ENCODE measurements around the gene SAPCD1. TPM values are rescaled to one million over a fixed set of nuclear protein-coding genes. Genes with fewer than 3 reads are reported as not detected.

Gene SAPCD1
- total RNA-seq, 1 experiment from 2014 or later: 18.2 TPM

DNA sequence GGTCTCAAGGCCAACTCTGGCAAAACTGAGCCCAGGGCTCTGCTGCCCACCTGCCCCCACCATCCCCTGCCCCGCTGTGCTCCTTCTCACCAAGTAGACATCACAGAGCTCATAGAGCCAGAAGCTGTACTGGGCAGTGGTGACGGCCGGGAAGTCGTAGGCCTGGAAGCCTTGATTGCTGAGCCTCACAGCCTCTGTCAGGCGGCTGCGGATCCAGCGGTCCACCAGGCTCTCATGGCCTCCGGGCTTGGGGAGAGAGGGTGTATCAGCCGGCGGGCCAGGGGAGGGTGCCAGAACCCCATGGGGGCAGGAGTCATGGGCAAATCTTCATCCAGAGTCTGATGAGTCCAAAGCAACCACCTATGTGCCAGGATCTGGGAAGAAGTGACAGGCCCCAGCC is 17.5 kb downstream of the SAPCD1 start:
- intact Hi-C loops (cut with micrococcal nuclease): no loop called here
- Histone ChIP-seq H3K27ac (ENCODE audit: low read depth, low read length) (no peak overlapping the region), H2AFZ (ENCODE audit: low read depth, low read length, poor library complexity, severe bottlenecking) (no peak overlapping the region), H3K79me2 (ENCODE audit: insufficient read depth, low read length) (no peaks in the 10 kb centered on the region; the same call in 1 of the 2 replicates), H3K9me2 (ENCODE audit: insufficient read depth) (no peaks in the 10 kb centered on the region), H3K27me3 (ENCODE audit: insufficient read depth, low read length) (no peaks in the 10 kb centered on the region), H3K36me3 (ENCODE audit: control insufficient read depth in 1 of 2, insufficient read depth in 2 of 2, low read length in 2 of 2) (peaks cover 21 to 50% of the 10 kb centered on the region in 2 experiments), H3K9ac (ENCODE audit: low read length) (no peak overlapping the region), H4K20me1 (ENCODE audit: insufficient read depth) (no peaks in the 10 kb centered on the region), H3K9me3 (ENCODE audit: control insufficient read depth in 1 of 2, insufficient read depth in 1 of 2, low read depth in 1 of 2, low read length in 2 of 2) (no peaks in the 10 kb centered on the region), H3K4me1 (ENCODE audit: control insufficient read depth in 1 of 2, insufficient read depth in 2 of 2, low read length in 2 of 2) (peaks cover 29 to 36% of the 10 kb centered on the region in 2 experiments), H3K4me3 (replicated peaks in 1 of 2; ENCODE audit: low read depth in 1 of 2, low read length in 2 of 2) (no peak overlapping the region), H3K4me2 (ENCODE audit: low read length) (no peak overlapping the region)
- ChIA-PET CTCF (no interaction called here), POLR2A (interaction anchor here (0.8 kb wide), 1 partner anchor 47 kb away, joined by 3 read pairs; the partner anchor contains the start of gene HSPA1B), RAD21 (ENCODE audit: low non-redundant PET in 1 of 2, low total read pairs in 2 of 2, uncharacterized antibody in 2 of 2, unreplicated experiment in 2 of 2) (no interaction called here)
- BruUV-seq (replicated peaks): no TSS peak
- DNase-seq (ENCODE audit: low read depth, low spot score) (no peak), ATAC-seq (no peak)
- TF ChIP-seq TCF7L2 (IDR thresholded peaks at IDR 0.05; ENCODE audit: borderline replicate concordance, extremely low read depth, insufficient read depth, insufficient read length) (no peak), CBX3 (IDR thresholded peaks at IDR 0.05; ENCODE audit: low read depth) (no peak), ZNF274 (IDR thresholded peaks at IDR 0.05; ENCODE audit: low read depth, low read length) (no peak), SP1 (IDR thresholded peaks at IDR 0.05; ENCODE audit: low read depth) (no peak), POLR2AphosphoS5 (IDR thresholded peaks at IDR 0.05; ENCODE audit: low read depth, low read length) (no peak), SIN3A (IDR thresholded peaks at IDR 0.05; ENCODE audit: low read depth) (no peak), RAD21 (IDR thresholded peaks at IDR 0.05; ENCODE audit: low read depth) (no peak), FOSL1 (IDR thresholded peaks at IDR 0.05; ENCODE audit: low read depth) (no peak), JUND (IDR thresholded peaks at IDR 0.05) (no peak), EZH2 (IDR thresholded peaks at IDR 0.05) (no peak), ZBTB33 (IDR thresholded peaks at IDR 0.05; ENCODE audit: extremely low read depth, insufficient replicate concordance, low read length) (no peak)
- TF ChIP-seq, protein P1, sequence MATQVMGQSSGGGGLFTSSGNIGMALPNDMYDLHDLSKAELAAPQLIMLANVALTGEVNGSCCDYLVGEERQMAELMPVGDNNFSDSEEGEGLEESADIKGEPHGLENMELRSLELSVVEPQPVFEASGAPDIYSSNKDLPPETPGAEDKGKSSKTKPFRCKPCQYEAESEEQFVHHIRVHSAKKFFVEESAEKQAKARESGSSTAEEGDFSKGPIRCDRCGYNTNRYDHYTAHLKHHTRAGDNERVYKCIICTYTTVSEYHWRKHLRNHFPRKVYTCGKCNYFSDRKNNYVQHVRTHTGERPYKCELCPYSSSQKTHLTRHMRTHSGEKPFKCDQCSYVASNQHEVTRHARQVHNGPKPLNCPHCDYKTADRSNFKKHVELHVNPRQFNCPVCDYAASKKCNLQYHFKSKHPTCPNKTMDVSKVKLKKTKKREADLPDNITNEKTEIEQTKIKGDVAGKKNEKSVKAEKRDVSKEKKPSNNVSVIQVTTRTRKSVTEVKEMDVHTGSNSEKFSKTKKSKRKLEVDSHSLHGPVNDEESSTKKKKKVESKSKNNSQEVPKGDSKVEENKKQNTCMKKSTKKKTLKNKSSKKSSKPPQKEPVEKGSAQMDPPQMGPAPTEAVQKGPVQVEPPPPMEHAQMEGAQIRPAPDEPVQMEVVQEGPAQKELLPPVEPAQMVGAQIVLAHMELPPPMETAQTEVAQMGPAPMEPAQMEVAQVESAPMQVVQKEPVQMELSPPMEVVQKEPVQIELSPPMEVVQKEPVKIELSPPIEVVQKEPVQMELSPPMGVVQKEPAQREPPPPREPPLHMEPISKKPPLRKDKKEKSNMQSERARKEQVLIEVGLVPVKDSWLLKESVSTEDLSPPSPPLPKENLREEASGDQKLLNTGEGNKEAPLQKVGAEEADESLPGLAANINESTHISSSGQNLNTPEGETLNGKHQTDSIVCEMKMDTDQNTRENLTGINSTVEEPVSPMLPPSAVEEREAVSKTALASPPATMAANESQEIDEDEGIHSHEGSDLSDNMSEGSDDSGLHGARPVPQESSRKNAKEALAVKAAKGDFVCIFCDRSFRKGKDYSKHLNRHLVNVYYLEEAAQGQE (IDR thresholded peaks at IDR 0.05; ENCODE audit: low read depth): no peak
- TF ChIP-seq, protein P2, sequence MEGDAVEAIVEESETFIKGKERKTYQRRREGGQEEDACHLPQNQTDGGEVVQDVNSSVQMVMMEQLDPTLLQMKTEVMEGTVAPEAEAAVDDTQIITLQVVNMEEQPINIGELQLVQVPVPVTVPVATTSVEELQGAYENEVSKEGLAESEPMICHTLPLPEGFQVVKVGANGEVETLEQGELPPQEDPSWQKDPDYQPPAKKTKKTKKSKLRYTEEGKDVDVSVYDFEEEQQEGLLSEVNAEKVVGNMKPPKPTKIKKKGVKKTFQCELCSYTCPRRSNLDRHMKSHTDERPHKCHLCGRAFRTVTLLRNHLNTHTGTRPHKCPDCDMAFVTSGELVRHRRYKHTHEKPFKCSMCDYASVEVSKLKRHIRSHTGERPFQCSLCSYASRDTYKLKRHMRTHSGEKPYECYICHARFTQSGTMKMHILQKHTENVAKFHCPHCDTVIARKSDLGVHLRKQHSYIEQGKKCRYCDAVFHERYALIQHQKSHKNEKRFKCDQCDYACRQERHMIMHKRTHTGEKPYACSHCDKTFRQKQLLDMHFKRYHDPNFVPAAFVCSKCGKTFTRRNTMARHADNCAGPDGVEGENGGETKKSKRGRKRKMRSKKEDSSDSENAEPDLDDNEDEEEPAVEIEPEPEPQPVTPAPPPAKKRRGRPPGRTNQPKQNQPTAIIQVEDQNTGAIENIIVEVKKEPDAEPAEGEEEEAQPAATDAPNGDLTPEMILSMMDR (IDR thresholded peaks at IDR 0.05 in 2 of 3, conservative IDR thresholded peaks at IDR 0.05 in 1 of 3; ENCODE audit: borderline replicate concordance in 1 of 3, insufficient read depth in 1 of 3, low read depth in 2 of 3, low read length in 2 of 3): no peak
- TF ChIP-seq, protein P3, sequence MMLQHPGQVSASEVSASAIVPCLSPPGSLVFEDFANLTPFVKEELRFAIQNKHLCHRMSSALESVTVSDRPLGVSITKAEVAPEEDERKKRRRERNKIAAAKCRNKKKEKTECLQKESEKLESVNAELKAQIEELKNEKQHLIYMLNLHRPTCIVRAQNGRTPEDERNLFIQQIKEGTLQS (IDR thresholded peaks at IDR 0.05): no peak

Measured in HCT116 (cell line).